Keratinocyte (primary cell): ENCODE data around the gene TSHZ1. TPM values are rescaled to one million over a fixed set of nuclear protein-coding genes. Genes with fewer than 3 reads are reported as not detected.

Source experiments
- DNase-seq: peaks from one replicate; pipeline ENCODE4 v3.0.0-alpha.2; 2011; ENCODE audit warnings: low read depth, missing footprints, low spot score
- FAIRE-seq: peaks from 2 replicates; lab custom pipeline; 2011; peaks lifted over from hg19 to GRCh38; lab: Jason Lieb, UNC
- H2AFZ ChIP-seq: 2 replicates; pipeline ENCODE4 v1.6.0; 2012; ENCODE audit warnings: low read length, control low read depth, inconsistent platforms; ENCODE audit not compliant: control insufficient read depth
- H3K27ac ChIP-seq: 2 replicates; pipeline ENCODE4 v1.5.1; 2011; ENCODE audit warnings: low read length; ENCODE audit not compliant: control insufficient read depth, insufficient read depth
- H3K27me3 ChIP-seq: 3 replicates; pipeline ENCODE4 v1.6.0; 2011; ENCODE audit warnings: low read length; ENCODE audit not compliant: control insufficient read depth, insufficient read depth; ENCODE audit errors: extremely low read depth
- H3K36me3 ChIP-seq, 2 experiments: 2 replicates in 1 of 2; 3 replicates in 1 of 2; pipeline ENCODE4 v1.5.1; 2011; ENCODE audit warnings: low read length in 2 of 2, mild to moderate bottlenecking in 1 of 2; ENCODE audit not compliant: control insufficient read depth in 2 of 2, insufficient read depth in 2 of 2; ENCODE audit errors: extremely low read depth in 1 of 2
- H3K4me1 ChIP-seq: 3 replicates; pipeline ENCODE4 v1.5.1; 2011; ENCODE audit warnings: low read length; ENCODE audit not compliant: control insufficient read depth, insufficient read depth; ENCODE audit errors: extremely low read depth
- H3K4me2 ChIP-seq: 3 replicates; pipeline ENCODE4 v1.6.0; 2011; ENCODE audit warnings: low read depth, low read length; ENCODE audit not compliant: control insufficient read depth, insufficient read depth; ENCODE audit errors: extremely low read depth
- H3K4me3 ChIP-seq, 3 experiments: fragments of 200-600 bp in 1 of 3; sonication (generic) in 1 of 3; 2 replicates in 2 of 3; 3 replicates in 1 of 3; pipeline ENCODE4 v1.5.1; 2011 to 2016; ENCODE audit warnings: low read length in 3 of 3, mild to moderate bottlenecking in 3 of 3, control low read depth in 2 of 3, inconsistent platforms in 1 of 3, low read depth in 1 of 3, mixed read lengths in 1 of 3, mixed run types in 1 of 3, moderate library complexity in 1 of 3; ENCODE audit not compliant: control insufficient read depth in 2 of 3, insufficient read depth in 2 of 3; ENCODE audit errors: extremely low read depth in 1 of 3
- H3K79me2 ChIP-seq: 2 replicates; pipeline ENCODE4 v1.6.0; 2012; ENCODE audit warnings: low read length; ENCODE audit not compliant: control insufficient read depth, insufficient read depth
- H3K9ac ChIP-seq: 3 replicates; pipeline ENCODE4 v1.6.0; 2011; ENCODE audit warnings: low read length; ENCODE audit not compliant: control insufficient read depth, insufficient read depth; ENCODE audit errors: extremely low read depth
- H3K9me1 ChIP-seq: 3 replicates; pipeline ENCODE4 v1.6.0; 2011; ENCODE audit warnings: low read length; ENCODE audit not compliant: control insufficient read depth, insufficient read depth; ENCODE audit errors: extremely low read depth
- H3K9me3 ChIP-seq: 2 replicates; pipeline ENCODE4 v1.5.1; 2012; ENCODE audit warnings: low read depth, low read length; ENCODE audit not compliant: control insufficient read depth
- H4K20me1 ChIP-seq: 3 replicates; pipeline ENCODE4 v1.6.0; 2011; ENCODE audit warnings: low read length; ENCODE audit not compliant: control insufficient read depth, insufficient read depth; ENCODE audit errors: extremely low read depth
- EZH2 ChIP-seq: IDR thresholded peaks from one replicate; pipeline ENCODE4 v1.6.1; 2012; ENCODE audit warnings: inconsistent platforms, mild to moderate bottlenecking, low read length, moderate library complexity
- dilution Hi-C: fragments of 300-500 bp; cut with MboI; formaldehyde crosslinking; loops from one replicate; pipeline ENCODE4 v1.7.0; 2020; ENCODE audit warnings: low sequenced_read_pairs; ENCODE audit not compliant: extremely low pct_ligation_motif_present
- polyA plus RNA-seq, 5 experiments: library from polyadenylated mRNA; depleted of rRNA in 3 of 5; stranded (reverse) in 3 of 5; stranded (forward) in 1 of 5; unstranded in 1 of 5; fragments of >200 nt; gene quantifications; 1 replicate in 1 of 5; 2 replicates in 3 of 5; 3 replicates in 1 of 5; pipeline versions ENCODE4 v1.2.1 to v1.2.3, GENCODE V29; 2011 to 2012; ENCODE audit warnings: missing spikeins in 2 of 5, low read depth in 1 of 5, low replicate concordance in 1 of 5
- TF ChIP-seq, protein P1 (sequence below), 3 experiments: IDR thresholded peaks in 1 of 3; conservative IDR thresholded peaks in 1 of 3; optimal IDR thresholded peaks in 1 of 3; 2 replicates in 2 of 3; 3 replicates in 1 of 3; pipeline versions ENCODE3 to v1.5.1; 2011; ENCODE audit warnings: low read length in 3 of 3, mild to moderate bottlenecking in 3 of 3, moderate library complexity in 2 of 3, control low read depth in 1 of 3, inconsistent platforms in 1 of 3; ENCODE audit not compliant: insufficient read depth in 2 of 3; ENCODE audit errors: extremely low read depth in 1 of 3

Gene TSHZ1
- polyA plus RNA-seq, 1 donor (not counting 4 experiments of a cell fraction or from before 2014, with no cell fraction given): 2.2 TPM

- H3K4me3 ChIP-seq: no peak overlapping the region
- H3K9me1 ChIP-seq: no peaks in the 10 kb centered on the region
- peaks cover 2% of the 10 kb centered on the region for H3K79me2 ChIP-seq
- no peak overlapping the region for H3K4me2 ChIP-seq
- H3K9ac ChIP-seq: no peak overlapping the region
- H3K27me3 ChIP-seq: no peaks in the 10 kb centered on the region
- H3K36me3 ChIP-seq: no peaks in the 10 kb centered on the region
- H3K27ac ChIP-seq: no peak overlapping the region
- FAIRE-seq (no peak), DNase-seq (no peak)
- TF ChIP-seq EZH2: no peak
- TF ChIP-seq, protein P1, sequence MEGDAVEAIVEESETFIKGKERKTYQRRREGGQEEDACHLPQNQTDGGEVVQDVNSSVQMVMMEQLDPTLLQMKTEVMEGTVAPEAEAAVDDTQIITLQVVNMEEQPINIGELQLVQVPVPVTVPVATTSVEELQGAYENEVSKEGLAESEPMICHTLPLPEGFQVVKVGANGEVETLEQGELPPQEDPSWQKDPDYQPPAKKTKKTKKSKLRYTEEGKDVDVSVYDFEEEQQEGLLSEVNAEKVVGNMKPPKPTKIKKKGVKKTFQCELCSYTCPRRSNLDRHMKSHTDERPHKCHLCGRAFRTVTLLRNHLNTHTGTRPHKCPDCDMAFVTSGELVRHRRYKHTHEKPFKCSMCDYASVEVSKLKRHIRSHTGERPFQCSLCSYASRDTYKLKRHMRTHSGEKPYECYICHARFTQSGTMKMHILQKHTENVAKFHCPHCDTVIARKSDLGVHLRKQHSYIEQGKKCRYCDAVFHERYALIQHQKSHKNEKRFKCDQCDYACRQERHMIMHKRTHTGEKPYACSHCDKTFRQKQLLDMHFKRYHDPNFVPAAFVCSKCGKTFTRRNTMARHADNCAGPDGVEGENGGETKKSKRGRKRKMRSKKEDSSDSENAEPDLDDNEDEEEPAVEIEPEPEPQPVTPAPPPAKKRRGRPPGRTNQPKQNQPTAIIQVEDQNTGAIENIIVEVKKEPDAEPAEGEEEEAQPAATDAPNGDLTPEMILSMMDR (optimal IDR thresholded peaks at IDR 0.05 in 1 of 3, IDR thresholded peaks at IDR 0.05 in 1 of 3, conservative IDR thresholded peaks at IDR 0.05 in 1 of 3; ENCODE audit: extremely low read depth in 1 of 3, insufficient read depth in 2 of 3, low read length in 3 of 3): no peak
- no peaks in the 10 kb centered on the region for H3K4me1 ChIP-seq
- no peak overlapping the region for H2AFZ ChIP-seq
- H3K9me3 ChIP-seq: no peaks in the 10 kb centered on the region
- dilution Hi-C loops: no loop called here
- no peaks in the 10 kb centered on the region for H4K20me1 ChIP-seq
Observed at GRCh38 chr18:75256376-75256775, 45.8 kb downstream of the TSHZ1 start.

- Histone ChIP-seq H3K4me1 (no peaks in the 10 kb centered on the region), H4K20me1 (no peaks in the 10 kb centered on the region), H3K9me1 (no peaks in the 10 kb centered on the region), H3K4me2 (no peak overlapping the region), H3K4me3 (no peak overlapping the region), H2AFZ (no peak overlapping the region), H3K79me2 (peaks cover 2% of the 10 kb centered on the region), H3K9ac (no peak overlapping the region), H3K27ac (no peak overlapping the region), H3K27me3 (no peaks in the 10 kb centered on the region), H3K36me3 (no peaks in the 10 kb centered on the region), H3K9me3 (no peaks in the 10 kb centered on the region)
- FAIRE-seq (no peak), DNase-seq (no peak)
- TF ChIP-seq, protein P1 (optimal IDR thresholded peaks at IDR 0.05 in 1 of 3, IDR thresholded peaks at IDR 0.05 in 1 of 3, conservative IDR thresholded peaks at IDR 0.05 in 1 of 3; ENCODE audit: extremely low read depth in 1 of 3, insufficient read depth in 2 of 3, low read length in 3 of 3): no peak
- no peak for TF ChIP-seq EZH2
- dilution Hi-C loops: no loop called here
Observed at GRCh38 chr18:75257605-75258004, 47.0 kb downstream of the TSHZ1 start.
